WTC11 (cell line): Measurements from ENCODE around the gene RBFOX1. TPM values are rescaled to one million over a fixed set of nuclear protein-coding genes. Genes with fewer than 3 reads are reported as not detected.

Experiments used
- ATAC-seq: fragments of 200-7000 bp; cut with Tn5 transposase; 2 replicates; pipeline ENCODE4 v1.10.0; 2021; ENCODE audit warnings: mild to moderate bottlenecking, moderate library complexity
- CTCF ChIA-PET: fragments of 300-600 bp; sonication (Branson Sonifier 250); formaldehyde crosslinking; loops from one replicate; lab custom pipeline; 2021; ENCODE audit warnings: antibody characterized with exemption; lab: Charles Lee
- POLR2A ChIA-PET: fragments of 350-600 bp; sonication (Branson Sonifier 250); formaldehyde crosslinking; loops from one replicate; lab custom pipeline; 2021; ENCODE audit warnings: antibody characterized with exemption; lab: Charles Lee
- DNase-seq: peaks from one replicate; pipeline ENCODE4 v3.0.0; 2021; ENCODE audit warnings: low spot score
- H3K27ac Mint-ChIP-seq: 2 replicates; pipeline ENCODE4 v1.8.0; 2021; ENCODE audit warnings: mixed read lengths
- H3K27me3 Mint-ChIP-seq: 2 replicates; pipeline ENCODE4 v1.8.0; 2021; ENCODE audit warnings: low read depth, mild to moderate bottlenecking, moderate library complexity, mixed read lengths
- H3K36me3 Mint-ChIP-seq: 2 replicates; pipeline ENCODE4 v1.8.0; 2021; ENCODE audit warnings: mixed read lengths
- H3K4me1 Mint-ChIP-seq: 2 replicates; pipeline ENCODE4 v1.8.0; 2022; ENCODE audit warnings: mixed read lengths
- H3K4me3 Mint-ChIP-seq: 2 replicates; pipeline ENCODE4 v1.8.0; 2021; ENCODE audit warnings: mild to moderate bottlenecking, moderate library complexity, mixed read lengths
- H3K9me3 Mint-ChIP-seq: 2 replicates; pipeline ENCODE4 v1.8.0; 2021; ENCODE audit warnings: mixed read lengths
- FOXP1 ChIP-seq: sonication (generic); formaldehyde crosslinking; IDR thresholded peaks from 2 replicates; pipeline ENCODE4 v1.8.0; 2022; ENCODE audit warnings: missing genetic modification reagents, mild to moderate bottlenecking, moderate library complexity, borderline replicate concordance
- RELA ChIP-seq: sonication (generic); formaldehyde crosslinking; IDR thresholded peaks from 2 replicates; pipeline ENCODE4 v1.8.1; 2022; ENCODE audit warnings: missing genetic modification reagents, mild to moderate bottlenecking, borderline replicate concordance
- RORB ChIP-seq: fragments of 250-450 bp; sonication (Bioruptor Pico); IDR thresholded peaks from 2 replicates; pipeline ENCODE4 v1.9.0; 2021; ENCODE audit warnings: mild to moderate bottlenecking
- TCF7 ChIP-seq: sonication (generic); formaldehyde crosslinking; IDR thresholded peaks from 2 replicates; pipeline ENCODE4 v1.8.0; 2022; ENCODE audit warnings: mild to moderate bottlenecking, low read depth, missing genetic modification reagents, moderate library complexity
- TP53 ChIP-seq: sonication (generic); formaldehyde crosslinking; IDR thresholded peaks from 2 replicates; pipeline ENCODE4 v1.8.1; 2023; ENCODE audit warnings: mild to moderate bottlenecking, missing genetic modification reagents
- ZNF219 ChIP-seq: sonication (generic); formaldehyde crosslinking; IDR thresholded peaks from 2 replicates; pipeline ENCODE4 v1.8.0; 2023; ENCODE audit warnings: missing genetic modification reagents, mild to moderate bottlenecking, borderline replicate concordance
- ZNF232 ChIP-seq: sonication (generic); formaldehyde crosslinking; IDR thresholded peaks from 2 replicates; pipeline ENCODE4 v1.8.0; 2022; ENCODE audit warnings: mild to moderate bottlenecking, missing genetic modification reagents
- ZNF317 ChIP-seq: sonication (generic); formaldehyde crosslinking; IDR thresholded peaks from 2 replicates; pipeline ENCODE4 v1.8.1; 2023; ENCODE audit warnings: low read depth, mild to moderate bottlenecking, moderate library complexity, missing genetic modification reagents, borderline replicate concordance
- ZNF416 ChIP-seq: fragments of 250-450 bp; sonication (Bioruptor Pico); IDR thresholded peaks from 2 replicates; pipeline ENCODE4 v1.9.0; 2021; ENCODE audit warnings: mild to moderate bottlenecking, inconsistent platforms
- total RNA-seq: library from RNA; stranded (reverse); gene quantifications from 3 replicates; pipeline ENCODE4 v1.2.3, GENCODE V29; 2021
- TF ChIP-seq, protein P1 (sequence below): sonication (generic); formaldehyde crosslinking; IDR thresholded peaks from 2 replicates; pipeline ENCODE4 v1.8.0; 2022; ENCODE audit warnings: mild to moderate bottlenecking, missing genetic modification reagents
- TF ChIP-seq, protein P2 (sequence below): sonication (generic); formaldehyde crosslinking; IDR thresholded peaks from 2 replicates; pipeline ENCODE4 v1.8.1; 2023; ENCODE audit warnings: mild to moderate bottlenecking, missing genetic modification reagents, moderate library complexity
- TF ChIP-seq, protein P3 (sequence below): sonication (generic); formaldehyde crosslinking; IDR thresholded peaks from 2 replicates; pipeline ENCODE4 v1.8.1; 2022; ENCODE audit warnings: mild to moderate bottlenecking, missing genetic modification reagents, moderate library complexity, borderline replicate concordance
- TF ChIP-seq, protein P4 (sequence below): fragments of 250-450 bp; sonication (Bioruptor Pico); IDR thresholded peaks from 2 replicates; pipeline ENCODE4 v1.9.0; 2021; ENCODE audit warnings: mild to moderate bottlenecking
- TF ChIP-seq, protein P5 (sequence below): fragments of 250-450 bp; sonication (Bioruptor Pico); IDR thresholded peaks from 2 replicates; pipeline ENCODE4 v1.8.0; 2021; ENCODE audit warnings: mild to moderate bottlenecking
- TF ChIP-seq, protein P6 (sequence below): sonication (generic); formaldehyde crosslinking; IDR thresholded peaks from 2 replicates; pipeline ENCODE4 v1.8.0; 2023; ENCODE audit warnings: missing genetic modification reagents, mild to moderate bottlenecking, borderline replicate concordance
- TF ChIP-seq, protein P7 (sequence below): sonication (generic); formaldehyde crosslinking; IDR thresholded peaks from 2 replicates; pipeline ENCODE4 v1.8.1; 2023; ENCODE audit warnings: mild to moderate bottlenecking, moderate library complexity, missing genetic modification reagents
- TF ChIP-seq, protein P8 (sequence below): sonication (generic); formaldehyde crosslinking; IDR thresholded peaks from 2 replicates; pipeline ENCODE4 v1.8.1; 2022; ENCODE audit warnings: mild to moderate bottlenecking, moderate library complexity, missing genetic modification reagents
- TF ChIP-seq, protein P9 (sequence below): sonication (generic); formaldehyde crosslinking; IDR thresholded peaks from 2 replicates; pipeline ENCODE4 v1.8.1; 2022; ENCODE audit warnings: low read depth, missing genetic modification reagents, borderline replicate concordance

Gene RBFOX1
- total RNA-seq, 1 experiment from 2014 or later: 1.1 TPM

DNA sequence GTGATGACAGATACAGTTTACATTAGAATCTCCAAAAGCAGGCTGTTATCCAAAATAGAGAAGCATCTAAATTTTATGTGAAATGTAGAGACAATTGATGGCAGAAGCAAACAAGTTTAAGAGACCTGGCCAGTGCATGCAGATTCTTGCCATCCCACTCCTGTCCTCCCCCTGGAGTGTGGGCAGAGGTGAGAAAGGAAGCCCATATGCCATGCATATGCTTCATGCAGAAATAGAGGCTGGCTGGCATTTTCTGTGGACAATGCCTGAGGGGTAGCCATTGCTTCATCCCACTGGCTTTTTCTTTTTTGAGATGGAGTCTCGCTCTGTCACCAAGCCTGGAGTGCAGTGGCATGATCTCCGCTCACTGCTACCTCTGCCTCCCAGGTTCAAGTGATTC is 382.1 kb downstream of the RBFOX1 start:
- Mint-ChIP-seq H3K4me1 (peaks cover 25% of the 10 kb centered on the region), H3K4me3 (no peak overlapping the region), H3K27me3 (no peaks in the 10 kb centered on the region), H3K27ac (no peak overlapping the region), H3K36me3 (peaks cover 4% of the 10 kb centered on the region), H3K9me3 (peaks cover 14% of the 10 kb centered on the region)
- ChIA-PET CTCF (no interaction called here), POLR2A (no interaction called here)
- no peak for ATAC-seq
- TF ChIP-seq TCF7 (CRISPR knock-in tag): no peak
- TF ChIP-seq, protein P1, sequence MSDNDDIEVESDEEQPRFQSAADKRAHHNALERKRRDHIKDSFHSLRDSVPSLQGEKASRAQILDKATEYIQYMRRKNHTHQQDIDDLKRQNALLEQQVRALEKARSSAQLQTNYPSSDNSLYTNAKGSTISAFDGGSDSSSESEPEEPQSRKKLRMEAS (CRISPR knock-in tag): no peak
- no peak for TF ChIP-seq ZNF317 (CRISPR knock-in tag)
- TF ChIP-seq, protein P2, sequence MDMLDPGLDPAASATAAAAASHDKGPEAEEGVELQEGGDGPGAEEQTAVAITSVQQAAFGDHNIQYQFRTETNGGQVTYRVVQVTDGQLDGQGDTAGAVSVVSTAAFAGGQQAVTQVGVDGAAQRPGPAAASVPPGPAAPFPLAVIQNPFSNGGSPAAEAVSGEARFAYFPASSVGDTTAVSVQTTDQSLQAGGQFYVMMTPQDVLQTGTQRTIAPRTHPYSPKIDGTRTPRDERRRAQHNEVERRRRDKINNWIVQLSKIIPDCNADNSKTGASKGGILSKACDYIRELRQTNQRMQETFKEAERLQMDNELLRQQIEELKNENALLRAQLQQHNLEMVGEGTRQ: no peak
- no peak for TF ChIP-seq RORB (CRISPR knock-in tag)
- TF ChIP-seq, protein P3, sequence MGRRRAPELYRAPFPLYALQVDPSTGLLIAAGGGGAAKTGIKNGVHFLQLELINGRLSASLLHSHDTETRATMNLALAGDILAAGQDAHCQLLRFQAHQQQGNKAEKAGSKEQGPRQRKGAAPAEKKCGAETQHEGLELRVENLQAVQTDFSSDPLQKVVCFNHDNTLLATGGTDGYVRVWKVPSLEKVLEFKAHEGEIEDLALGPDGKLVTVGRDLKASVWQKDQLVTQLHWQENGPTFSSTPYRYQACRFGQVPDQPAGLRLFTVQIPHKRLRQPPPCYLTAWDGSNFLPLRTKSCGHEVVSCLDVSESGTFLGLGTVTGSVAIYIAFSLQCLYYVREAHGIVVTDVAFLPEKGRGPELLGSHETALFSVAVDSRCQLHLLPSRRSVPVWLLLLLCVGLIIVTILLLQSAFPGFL: no peak
- TF ChIP-seq, protein P4, sequence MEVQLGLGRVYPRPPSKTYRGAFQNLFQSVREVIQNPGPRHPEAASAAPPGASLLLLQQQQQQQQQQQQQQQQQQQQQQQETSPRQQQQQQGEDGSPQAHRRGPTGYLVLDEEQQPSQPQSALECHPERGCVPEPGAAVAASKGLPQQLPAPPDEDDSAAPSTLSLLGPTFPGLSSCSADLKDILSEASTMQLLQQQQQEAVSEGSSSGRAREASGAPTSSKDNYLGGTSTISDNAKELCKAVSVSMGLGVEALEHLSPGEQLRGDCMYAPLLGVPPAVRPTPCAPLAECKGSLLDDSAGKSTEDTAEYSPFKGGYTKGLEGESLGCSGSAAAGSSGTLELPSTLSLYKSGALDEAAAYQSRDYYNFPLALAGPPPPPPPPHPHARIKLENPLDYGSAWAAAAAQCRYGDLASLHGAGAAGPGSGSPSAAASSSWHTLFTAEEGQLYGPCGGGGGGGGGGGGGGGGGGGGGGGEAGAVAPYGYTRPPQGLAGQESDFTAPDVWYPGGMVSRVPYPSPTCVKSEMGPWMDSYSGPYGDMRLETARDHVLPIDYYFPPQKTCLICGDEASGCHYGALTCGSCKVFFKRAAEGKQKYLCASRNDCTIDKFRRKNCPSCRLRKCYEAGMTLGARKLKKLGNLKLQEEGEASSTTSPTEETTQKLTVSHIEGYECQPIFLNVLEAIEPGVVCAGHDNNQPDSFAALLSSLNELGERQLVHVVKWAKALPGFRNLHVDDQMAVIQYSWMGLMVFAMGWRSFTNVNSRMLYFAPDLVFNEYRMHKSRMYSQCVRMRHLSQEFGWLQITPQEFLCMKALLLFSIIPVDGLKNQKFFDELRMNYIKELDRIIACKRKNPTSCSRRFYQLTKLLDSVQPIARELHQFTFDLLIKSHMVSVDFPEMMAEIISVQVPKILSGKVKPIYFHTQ: no peak
- no peak for TF ChIP-seq ZNF232 (CRISPR knock-in tag)
- TF ChIP-seq, protein P5, sequence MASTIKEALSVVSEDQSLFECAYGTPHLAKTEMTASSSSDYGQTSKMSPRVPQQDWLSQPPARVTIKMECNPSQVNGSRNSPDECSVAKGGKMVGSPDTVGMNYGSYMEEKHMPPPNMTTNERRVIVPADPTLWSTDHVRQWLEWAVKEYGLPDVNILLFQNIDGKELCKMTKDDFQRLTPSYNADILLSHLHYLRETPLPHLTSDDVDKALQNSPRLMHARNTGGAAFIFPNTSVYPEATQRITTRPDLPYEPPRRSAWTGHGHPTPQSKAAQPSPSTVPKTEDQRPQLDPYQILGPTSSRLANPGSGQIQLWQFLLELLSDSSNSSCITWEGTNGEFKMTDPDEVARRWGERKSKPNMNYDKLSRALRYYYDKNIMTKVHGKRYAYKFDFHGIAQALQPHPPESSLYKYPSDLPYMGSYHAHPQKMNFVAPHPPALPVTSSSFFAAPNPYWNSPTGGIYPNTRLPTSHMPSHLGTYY: no peak
- TF ChIP-seq ZNF416: no peak
- no peak for TF ChIP-seq ZNF219 (CRISPR knock-in tag)
- no peak for DNase-seq

DNA sequence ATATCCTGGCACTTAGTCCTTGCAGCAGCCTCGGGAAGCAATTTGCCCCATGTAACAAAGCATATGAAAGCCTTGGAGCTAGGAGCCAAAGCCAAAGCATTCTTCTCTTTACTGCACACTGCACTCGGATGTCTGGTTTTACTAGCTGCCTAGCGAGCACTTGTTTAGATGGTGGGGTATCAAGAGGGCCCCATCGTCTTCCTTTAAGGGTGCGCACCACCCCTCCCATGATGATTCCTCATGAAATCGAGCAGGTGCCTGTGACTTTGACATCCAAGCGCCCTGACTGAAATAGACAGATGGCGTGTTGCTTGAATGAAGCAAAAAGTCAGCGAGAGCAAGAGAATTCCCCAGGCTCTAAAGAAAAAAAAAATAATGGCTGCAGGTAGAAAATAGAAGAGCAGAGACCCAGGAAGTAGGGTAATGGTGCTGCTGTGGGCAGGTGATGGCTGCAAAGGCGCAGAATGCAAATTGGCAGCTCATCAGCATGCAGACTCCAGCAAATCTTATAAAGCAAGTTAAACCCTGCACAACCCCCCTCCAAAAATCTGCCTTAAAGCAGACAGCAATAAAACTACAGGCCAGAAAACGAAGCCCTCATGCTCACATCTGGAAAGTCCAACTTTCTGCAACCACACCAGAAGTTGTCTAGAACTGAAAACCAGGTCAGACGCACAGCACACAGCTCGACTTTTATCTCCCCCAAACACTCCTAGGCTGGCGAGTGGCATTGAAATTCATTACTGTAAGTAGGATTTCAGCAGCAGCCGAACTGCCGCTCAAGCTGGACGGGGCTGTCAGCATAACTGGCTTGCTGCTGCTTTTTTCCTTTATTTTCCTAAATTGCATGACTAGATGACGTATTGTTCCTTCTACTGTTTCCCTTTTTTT is 384.3 kb downstream of the RBFOX1 start:
- POLR2A ChIA-PET: no interaction called here
- Mint-ChIP-seq H3K4me3 (no peak overlapping the region; the same call in 1 of the 2 replicates), H3K9me3 (peaks cover 22% of the 10 kb centered on the region), H3K4me1 (peaks cover 22% of the 10 kb centered on the region), H3K36me3 (peaks cover 3% of the 10 kb centered on the region), H3K27me3 (no peaks in the 10 kb centered on the region), H3K27ac (peak overlapping the region; percentile 57; the same call in 1 of the 2 replicates)
- CTCF ChIA-PET: no interaction called here
- DNase-seq (no peak), ATAC-seq (0 out of 2 replicates have a peak, but pooled peaks have one; percentile 46)
- TF ChIP-seq, protein P6, sequence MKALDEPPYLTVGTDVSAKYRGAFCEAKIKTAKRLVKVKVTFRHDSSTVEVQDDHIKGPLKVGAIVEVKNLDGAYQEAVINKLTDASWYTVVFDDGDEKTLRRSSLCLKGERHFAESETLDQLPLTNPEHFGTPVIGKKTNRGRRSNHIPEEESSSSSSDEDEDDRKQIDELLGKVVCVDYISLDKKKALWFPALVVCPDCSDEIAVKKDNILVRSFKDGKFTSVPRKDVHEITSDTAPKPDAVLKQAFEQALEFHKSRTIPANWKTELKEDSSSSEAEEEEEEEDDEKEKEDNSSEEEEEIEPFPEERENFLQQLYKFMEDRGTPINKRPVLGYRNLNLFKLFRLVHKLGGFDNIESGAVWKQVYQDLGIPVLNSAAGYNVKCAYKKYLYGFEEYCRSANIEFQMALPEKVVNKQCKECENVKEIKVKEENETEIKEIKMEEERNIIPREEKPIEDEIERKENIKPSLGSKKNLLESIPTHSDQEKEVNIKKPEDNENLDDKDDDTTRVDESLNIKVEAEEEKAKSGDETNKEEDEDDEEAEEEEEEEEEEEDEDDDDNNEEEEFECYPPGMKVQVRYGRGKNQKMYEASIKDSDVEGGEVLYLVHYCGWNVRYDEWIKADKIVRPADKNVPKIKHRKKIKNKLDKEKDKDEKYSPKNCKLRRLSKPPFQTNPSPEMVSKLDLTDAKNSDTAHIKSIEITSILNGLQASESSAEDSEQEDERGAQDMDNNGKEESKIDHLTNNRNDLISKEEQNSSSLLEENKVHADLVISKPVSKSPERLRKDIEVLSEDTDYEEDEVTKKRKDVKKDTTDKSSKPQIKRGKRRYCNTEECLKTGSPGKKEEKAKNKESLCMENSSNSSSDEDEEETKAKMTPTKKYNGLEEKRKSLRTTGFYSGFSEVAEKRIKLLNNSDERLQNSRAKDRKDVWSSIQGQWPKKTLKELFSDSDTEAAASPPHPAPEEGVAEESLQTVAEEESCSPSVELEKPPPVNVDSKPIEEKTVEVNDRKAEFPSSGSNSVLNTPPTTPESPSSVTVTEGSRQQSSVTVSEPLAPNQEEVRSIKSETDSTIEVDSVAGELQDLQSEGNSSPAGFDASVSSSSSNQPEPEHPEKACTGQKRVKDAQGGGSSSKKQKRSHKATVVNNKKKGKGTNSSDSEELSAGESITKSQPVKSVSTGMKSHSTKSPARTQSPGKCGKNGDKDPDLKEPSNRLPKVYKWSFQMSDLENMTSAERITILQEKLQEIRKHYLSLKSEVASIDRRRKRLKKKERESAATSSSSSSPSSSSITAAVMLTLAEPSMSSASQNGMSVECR (CRISPR knock-in tag): no peak
- TF ChIP-seq RELA (CRISPR knock-in tag): no peak
- TF ChIP-seq, protein P7, sequence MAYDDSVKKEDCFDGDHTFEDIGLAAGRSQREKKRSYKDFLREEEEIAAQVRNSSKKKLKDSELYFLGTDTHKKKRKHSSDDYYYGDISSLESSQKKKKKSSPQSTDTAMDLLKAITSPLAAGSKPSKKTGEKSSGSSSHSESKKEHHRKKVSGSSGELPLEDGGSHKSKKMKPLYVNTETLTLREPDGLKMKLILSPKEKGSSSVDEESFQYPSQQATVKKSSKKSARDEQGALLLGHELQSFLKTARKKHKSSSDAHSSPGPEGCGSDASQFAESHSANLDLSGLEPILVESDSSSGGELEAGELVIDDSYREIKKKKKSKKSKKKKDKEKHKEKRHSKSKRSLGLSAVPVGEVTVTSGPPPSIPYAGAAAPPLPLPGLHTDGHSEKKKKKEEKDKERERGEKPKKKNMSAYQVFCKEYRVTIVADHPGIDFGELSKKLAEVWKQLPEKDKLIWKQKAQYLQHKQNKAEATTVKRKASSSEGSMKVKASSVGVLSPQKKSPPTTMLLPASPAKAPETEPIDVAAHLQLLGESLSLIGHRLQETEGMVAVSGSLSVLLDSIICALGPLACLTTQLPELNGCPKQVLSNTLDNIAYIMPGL: no peak
- TF ChIP-seq, protein P8, sequence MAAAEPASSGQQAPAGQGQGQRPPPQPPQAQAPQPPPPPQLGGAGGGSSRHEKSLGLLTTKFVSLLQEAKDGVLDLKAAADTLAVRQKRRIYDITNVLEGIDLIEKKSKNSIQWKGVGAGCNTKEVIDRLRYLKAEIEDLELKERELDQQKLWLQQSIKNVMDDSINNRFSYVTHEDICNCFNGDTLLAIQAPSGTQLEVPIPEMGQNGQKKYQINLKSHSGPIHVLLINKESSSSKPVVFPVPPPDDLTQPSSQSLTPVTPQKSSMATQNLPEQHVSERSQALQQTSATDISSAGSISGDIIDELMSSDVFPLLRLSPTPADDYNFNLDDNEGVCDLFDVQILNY (CRISPR knock-in tag): no peak
- TF ChIP-seq, protein P9, sequence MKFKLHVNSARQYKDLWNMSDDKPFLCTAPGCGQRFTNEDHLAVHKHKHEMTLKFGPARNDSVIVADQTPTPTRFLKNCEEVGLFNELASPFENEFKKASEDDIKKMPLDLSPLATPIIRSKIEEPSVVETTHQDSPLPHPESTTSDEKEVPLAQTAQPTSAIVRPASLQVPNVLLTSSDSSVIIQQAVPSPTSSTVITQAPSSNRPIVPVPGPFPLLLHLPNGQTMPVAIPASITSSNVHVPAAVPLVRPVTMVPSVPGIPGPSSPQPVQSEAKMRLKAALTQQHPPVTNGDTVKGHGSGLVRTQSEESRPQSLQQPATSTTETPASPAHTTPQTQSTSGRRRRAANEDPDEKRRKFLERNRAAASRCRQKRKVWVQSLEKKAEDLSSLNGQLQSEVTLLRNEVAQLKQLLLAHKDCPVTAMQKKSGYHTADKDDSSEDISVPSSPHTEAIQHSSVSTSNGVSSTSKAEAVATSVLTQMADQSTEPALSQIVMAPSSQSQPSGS (CRISPR knock-in tag): no peak
- no peak for TF ChIP-seq FOXP1 (CRISPR knock-in tag)
- no peak for TF ChIP-seq TP53 (CRISPR knock-in tag)
